Endothelial cell of umbilical vein (primary cell): Measurements from ENCODE around the gene VPS35. TPM values are rescaled to one million over a fixed set of nuclear protein-coding genes. Genes with fewer than 3 reads are reported as not detected.

ENCODE experiments used
- BruUV-seq: library from RNA; stranded (reverse); fragments of 400-500 nt; replicated peaks from 2 replicates; lab custom pipeline; 2021; lab: Mats Ljungman, UMichigan
- CTCF ChIA-PET: fragments of 300-600, 350-600 bp; sonication (Branson Sonifier 250); formaldehyde crosslinking; loops from one replicate; lab custom pipeline; 2021; ENCODE audit warnings: antibody characterized with exemption, inconsistent platforms; lab: Charles Lee
- POLR2A ChIA-PET: fragments of 300-600, 350-600 bp; sonication (Branson Sonifier 250); formaldehyde crosslinking; loops from one replicate; lab custom pipeline; 2021; ENCODE audit warnings: antibody characterized with exemption, inconsistent platforms; lab: Charles Lee
- DNase-seq: peaks from one replicate; pipeline ENCODE4 v3.0.0-alpha.2; 2011; ENCODE audit warnings: low read depth, low spot score
- FAIRE-seq: peaks from 2 replicates; lab custom pipeline; 2011; peaks lifted over from hg19 to GRCh38; lab: Jason Lieb, UNC
- H2AFZ ChIP-seq: 2 replicates; pipeline ENCODE4 v1.6.0; 2012; ENCODE audit warnings: low read depth, low read length, control low read depth, inconsistent platforms
- H3K27ac ChIP-seq: 2 replicates; pipeline ENCODE4 v1.5.1; 2011; ENCODE audit warnings: low read depth, mild to moderate bottlenecking, control low read depth, low read length, moderate library complexity; ENCODE audit not compliant: insufficient read depth
- H3K27me3 ChIP-seq, 2 experiments: 2 replicates each; pipeline versions ENCODE4 v1.6.0 to v1.6.1; 2011; ENCODE audit warnings: low read length in 2 of 2, mixed read lengths in 1 of 2; ENCODE audit not compliant: control insufficient read depth in 2 of 2, insufficient read depth in 2 of 2
- H3K36me3 ChIP-seq, 2 experiments: 2 replicates in 1 of 2; 3 replicates in 1 of 2; pipeline ENCODE4 v1.5.1; 2011; ENCODE audit warnings: low read length in 2 of 2, mild to moderate bottlenecking in 1 of 2, moderate library complexity in 1 of 2; ENCODE audit not compliant: control insufficient read depth in 2 of 2, insufficient read depth in 2 of 2; ENCODE audit errors: extremely low read depth in 1 of 2
- H3K4me1 ChIP-seq: 3 replicates; pipeline ENCODE4 v1.5.1; 2011; ENCODE audit warnings: mild to moderate bottlenecking, low read length; ENCODE audit not compliant: control insufficient read depth, insufficient read depth; ENCODE audit errors: extremely low read depth
- H3K4me2 ChIP-seq: 2 replicates; pipeline ENCODE4 v1.6.1; 2011; ENCODE audit warnings: low read length, control low read depth, mixed read lengths; ENCODE audit not compliant: insufficient read depth
- H3K4me3 ChIP-seq, 3 experiments: fragments of 200-600 bp in 1 of 3; sonication (generic), shearing (Covaris generic) in 1 of 3; replicated peaks in 1 of 3; 2 replicates each; pipeline ENCODE4 v1.5.1; 2011 to 2016; ENCODE audit warnings: control low read depth in 3 of 3, low read length in 3 of 3, mild to moderate bottlenecking in 2 of 3, inconsistent platforms in 1 of 3, low read depth in 1 of 3, moderate library complexity in 1 of 3; ENCODE audit not compliant: insufficient read depth in 1 of 3
- H3K79me2 ChIP-seq: 2 replicates; pipeline ENCODE4 v1.6.0; 2012; ENCODE audit warnings: low read length, inconsistent platforms; ENCODE audit not compliant: control insufficient read depth, insufficient read depth
- H3K9ac ChIP-seq: replicated peaks from 2 replicates; pipeline ENCODE3; 2011; ENCODE audit warnings: low read length, control low read depth; ENCODE audit not compliant: insufficient read depth; ENCODE audit errors: extremely low read depth
- H3K9me1 ChIP-seq: replicated peaks from 3 replicates; pipeline ENCODE4 v1.6.0; 2011; ENCODE audit warnings: mild to moderate bottlenecking, low read length; ENCODE audit not compliant: control insufficient read depth, insufficient read depth; ENCODE audit errors: extremely low read depth
- H3K9me3 ChIP-seq: replicated peaks from 2 replicates; pipeline ENCODE4 v1.5.1; 2012; ENCODE audit warnings: low read length, inconsistent platforms; ENCODE audit not compliant: control insufficient read depth, insufficient read depth
- H4K20me1 ChIP-seq: replicated peaks from 2 replicates; pipeline ENCODE3; 2011; ENCODE audit warnings: mild to moderate bottlenecking, low read length; ENCODE audit not compliant: control insufficient read depth, insufficient read depth; ENCODE audit errors: extremely low read depth
- EZH2 ChIP-seq: IDR thresholded peaks from 2 replicates; pipeline ENCODE4 v1.6.1; 2012; ENCODE audit warnings: borderline replicate concordance, low read depth, mild to moderate bottlenecking, moderate library complexity, low read length, inconsistent platforms; ENCODE audit not compliant: severe bottlenecking
- FOS ChIP-seq: IDR thresholded peaks from 2 replicates; pipeline ENCODE4 v1.6.1; 2011; ENCODE audit warnings: mild to moderate bottlenecking, low read length, moderate library complexity, borderline replicate concordance; ENCODE audit not compliant: insufficient read depth
- GATA2 ChIP-seq: IDR thresholded peaks from 2 replicates; pipeline ENCODE4 v1.7.0; 2011; ENCODE audit warnings: low read depth, mild to moderate bottlenecking, moderate library complexity, mixed read lengths, low read length; ENCODE audit not compliant: insufficient read length, insufficient read depth
- JUN ChIP-seq: IDR thresholded peaks from 2 replicates; pipeline ENCODE4 v1.6.1; 2011; ENCODE audit warnings: borderline replicate concordance, low read depth; ENCODE audit not compliant: insufficient read length, insufficient read depth
- MYC ChIP-seq: IDR thresholded peaks from one replicate; pipeline ENCODE4 v1.6.1; 2011; ENCODE audit warnings: mild to moderate bottlenecking, low read depth, low read length
- POLR2A ChIP-seq: IDR thresholded peaks from 2 replicates; pipeline ENCODE4 v1.6.1; 2012; ENCODE audit warnings: low read depth, mild to moderate bottlenecking, control low read depth, low read length
- POLR2AphosphoS5 ChIP-seq: IDR thresholded peaks from 2 replicates; pipeline ENCODE4 v1.6.1; 2012; ENCODE audit warnings: low read depth, mild to moderate bottlenecking, control low read depth, low read length, moderate library complexity; ENCODE audit not compliant: insufficient read depth
- dilution Hi-C: fragments of 300-500 bp; cut with MboI; formaldehyde crosslinking; loops from one replicate; pipeline ENCODE4 v1.15.0; 2019; ENCODE audit warnings: low sequenced_read_pairs; ENCODE audit not compliant: extremely low pct_ligation_motif_present
- intact Hi-C: fragments of 100-400 bp; cut with micrococcal nuclease; formaldehyde crosslinking; loops from one replicate; pipeline ENCODE4 v1.10.0; 2022
- polyA plus RNA-seq, 4 experiments: library from polyadenylated mRNA; depleted of rRNA in 3 of 4; stranded (reverse) in 3 of 4; unstranded in 1 of 4; fragments of >200 nt; gene quantifications; 2 replicates each; pipeline versions ENCODE4 v1.2.1 to v1.2.3, GENCODE V29; 2011 to 2012; ENCODE audit warnings: missing spikeins in 1 of 4
- total RNA-seq: library from RNA; stranded (reverse); gene quantifications from 2 replicates; pipeline ENCODE4 v1.2.3, GENCODE V29; 2021
- TF ChIP-seq, protein P1 (sequence below): IDR thresholded peaks from 2 replicates; pipeline ENCODE4 v1.6.1; 2011; ENCODE audit not compliant: insufficient read depth, insufficient read length
- TF ChIP-seq, protein P2 (sequence below), 2 donors: IDR thresholded peaks; 1 replicate in 1 of 2; 2 replicates in 1 of 2; pipeline ENCODE4 v1.5.1; 2011; ENCODE audit warnings: low read length in 2 of 2, mild to moderate bottlenecking in 2 of 2, moderate library complexity in 2 of 2, control low read depth in 1 of 2, inconsistent platforms in 1 of 2, low read depth in 1 of 2; ENCODE audit not compliant: insufficient read depth in 1 of 2; ENCODE audit errors: extremely low read depth in 1 of 2

VPS35 gene
- total and polyA plus RNA-seq, 2 donors (not counting 3 experiments of a cell fraction or from before 2014, with no cell fraction given) = 19.7 to 102 TPM

DNA sequence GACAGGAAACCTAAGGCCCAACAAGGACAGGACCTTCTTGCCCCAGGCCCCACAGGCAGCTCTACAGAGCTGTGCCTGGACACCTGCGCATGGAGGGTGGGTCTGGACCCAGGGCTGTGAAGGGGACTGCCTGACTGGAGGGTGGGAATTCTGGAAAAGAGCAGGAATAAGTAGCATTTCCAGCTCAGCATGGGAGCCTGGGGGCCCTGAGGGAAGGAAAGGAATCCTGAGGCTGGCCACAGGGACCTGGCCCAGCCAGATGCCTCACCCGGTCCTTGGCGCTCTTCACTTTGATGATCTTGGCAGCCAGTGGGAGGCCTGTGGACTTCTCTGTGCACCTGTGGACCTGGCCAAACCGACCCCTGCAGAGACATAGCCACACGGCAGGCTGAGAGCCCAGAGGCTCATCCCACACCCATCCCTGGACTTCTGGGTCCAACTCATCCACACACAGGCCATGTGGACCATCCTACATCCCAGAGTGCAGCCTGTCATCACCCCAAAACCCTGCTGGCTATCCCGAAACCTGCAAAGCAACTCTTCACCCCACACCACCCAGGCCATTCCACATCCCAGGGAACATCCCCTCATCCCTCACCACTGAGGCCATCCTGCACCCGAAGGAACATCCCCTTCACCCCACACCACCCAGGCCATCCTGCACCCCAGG, 40.5 kb upstream of the VPS35 start:
- DNase-seq (no peak), FAIRE-seq (no peak)
- ChIA-PET CTCF (no interaction called here), POLR2A (no interaction called here)
- Histone ChIP-seq H2AFZ (no peak overlapping the region), H3K4me3 (no peak overlapping the region), H3K9me1 (no peaks in the 10 kb centered on the region), H3K27ac (no peak overlapping the region), H3K9me3 (no peaks in the 10 kb centered on the region), H4K20me1 (no peaks in the 10 kb centered on the region), H3K4me1 (no peaks in the 10 kb centered on the region), H3K27me3 (no peaks in the 10 kb centered on the region), H3K36me3 (no peaks in the 10 kb centered on the region), H3K4me2 (no peak overlapping the region), H3K79me2 (no peaks in the 10 kb centered on the region), H3K9ac (no peak overlapping the region)
- TF ChIP-seq POLR2AphosphoS5 = no peak
- intact Hi-C loops (no loop called here), dilution Hi-C loops (no loop called here)
- BruUV-seq = no TSS peak

DNA sequence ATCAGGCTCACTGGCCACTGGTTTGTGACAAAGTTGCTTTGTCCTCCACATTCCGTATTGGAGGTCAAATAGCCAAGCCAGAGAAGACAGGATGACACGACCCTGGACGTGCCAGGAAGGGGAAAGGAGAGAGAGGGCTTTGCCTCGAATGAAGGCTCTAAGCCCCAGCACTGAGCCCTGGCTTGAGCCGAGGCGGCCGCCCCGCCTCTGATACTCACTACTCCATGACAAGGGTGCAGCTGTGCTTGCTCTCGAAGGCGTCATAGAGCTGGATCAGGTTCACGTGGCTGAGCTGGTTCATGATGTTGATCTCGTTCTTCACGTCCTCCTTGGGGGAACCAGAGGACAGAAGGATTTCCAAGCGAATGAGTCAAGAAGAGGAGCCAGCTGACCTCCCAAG, 39.8 kb upstream of the VPS35 start:
- Histone ChIP-seq H3K9me3 (no peaks in the 10 kb centered on the region), H3K27me3 (no peaks in the 10 kb centered on the region), H3K9ac (no peak overlapping the region), H3K4me3 (no peak overlapping the region), H3K4me2 (no peak overlapping the region), H3K4me1 (no peaks in the 10 kb centered on the region), H3K27ac (no peak overlapping the region), H4K20me1 (no peaks in the 10 kb centered on the region), H3K9me1 (no peaks in the 10 kb centered on the region), H2AFZ (no peak overlapping the region), H3K79me2 (no peaks in the 10 kb centered on the region), H3K36me3 (no peaks in the 10 kb centered on the region)
- ChIA-PET CTCF (no interaction called here), POLR2A (no interaction called here)
- no TSS peak for BruUV-seq
- intact Hi-C loops (no loop called here), dilution Hi-C loops (no loop called here)
- TF ChIP-seq, protein P1, sequence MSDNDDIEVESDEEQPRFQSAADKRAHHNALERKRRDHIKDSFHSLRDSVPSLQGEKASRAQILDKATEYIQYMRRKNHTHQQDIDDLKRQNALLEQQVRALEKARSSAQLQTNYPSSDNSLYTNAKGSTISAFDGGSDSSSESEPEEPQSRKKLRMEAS = no peak
- TF ChIP-seq POLR2AphosphoS5 (no peak), GATA2 (no peak), FOS (no peak), POLR2A (no peak), MYC (no peak), EZH2 (no peak), JUN (no peak)
- TF ChIP-seq, protein P2, sequence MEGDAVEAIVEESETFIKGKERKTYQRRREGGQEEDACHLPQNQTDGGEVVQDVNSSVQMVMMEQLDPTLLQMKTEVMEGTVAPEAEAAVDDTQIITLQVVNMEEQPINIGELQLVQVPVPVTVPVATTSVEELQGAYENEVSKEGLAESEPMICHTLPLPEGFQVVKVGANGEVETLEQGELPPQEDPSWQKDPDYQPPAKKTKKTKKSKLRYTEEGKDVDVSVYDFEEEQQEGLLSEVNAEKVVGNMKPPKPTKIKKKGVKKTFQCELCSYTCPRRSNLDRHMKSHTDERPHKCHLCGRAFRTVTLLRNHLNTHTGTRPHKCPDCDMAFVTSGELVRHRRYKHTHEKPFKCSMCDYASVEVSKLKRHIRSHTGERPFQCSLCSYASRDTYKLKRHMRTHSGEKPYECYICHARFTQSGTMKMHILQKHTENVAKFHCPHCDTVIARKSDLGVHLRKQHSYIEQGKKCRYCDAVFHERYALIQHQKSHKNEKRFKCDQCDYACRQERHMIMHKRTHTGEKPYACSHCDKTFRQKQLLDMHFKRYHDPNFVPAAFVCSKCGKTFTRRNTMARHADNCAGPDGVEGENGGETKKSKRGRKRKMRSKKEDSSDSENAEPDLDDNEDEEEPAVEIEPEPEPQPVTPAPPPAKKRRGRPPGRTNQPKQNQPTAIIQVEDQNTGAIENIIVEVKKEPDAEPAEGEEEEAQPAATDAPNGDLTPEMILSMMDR (IDR thresholded peaks at IDR 0.05; ENCODE audit: extremely low read depth in 1 of 2, insufficient read depth in 1 of 2, low read depth in 1 of 2, low read length in 2 of 2) = no peak
- FAIRE-seq = no peak
- no peak for DNase-seq
